OCI-M1 (cell line): Measurements from ENCODE around the gene OMP.

Experiments
- DNase-seq: peaks from one replicate; lab custom pipeline; 2025; lab: John Stamatoyannopoulos, UW

OMP gene

DNA sequence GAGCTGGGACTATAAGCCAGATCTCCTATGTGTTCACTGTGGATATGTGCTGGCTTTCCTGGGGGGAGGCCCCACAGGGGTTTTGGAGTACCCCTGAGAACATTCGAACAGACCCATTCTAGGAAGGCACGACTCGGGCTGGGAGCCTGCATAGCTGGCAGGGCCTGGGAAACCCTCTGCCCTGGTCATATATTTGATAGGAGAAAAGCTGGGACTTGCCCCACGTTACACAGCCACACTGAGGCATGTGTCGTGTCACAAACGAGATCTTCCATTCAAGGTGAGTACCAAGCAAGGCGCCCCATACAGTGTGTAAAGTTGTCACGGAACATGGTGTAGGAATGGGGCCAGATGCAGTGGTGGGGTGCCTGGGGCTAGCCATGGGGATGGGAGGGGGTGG is 36.6 kb downstream of the OMP start:
- DNase-seq: no peak

GRCh38 chr11:77140231-77140851 is 37.7 kb downstream of the OMP start:
- peak; percentile 61 for DNase-seq

DNA sequence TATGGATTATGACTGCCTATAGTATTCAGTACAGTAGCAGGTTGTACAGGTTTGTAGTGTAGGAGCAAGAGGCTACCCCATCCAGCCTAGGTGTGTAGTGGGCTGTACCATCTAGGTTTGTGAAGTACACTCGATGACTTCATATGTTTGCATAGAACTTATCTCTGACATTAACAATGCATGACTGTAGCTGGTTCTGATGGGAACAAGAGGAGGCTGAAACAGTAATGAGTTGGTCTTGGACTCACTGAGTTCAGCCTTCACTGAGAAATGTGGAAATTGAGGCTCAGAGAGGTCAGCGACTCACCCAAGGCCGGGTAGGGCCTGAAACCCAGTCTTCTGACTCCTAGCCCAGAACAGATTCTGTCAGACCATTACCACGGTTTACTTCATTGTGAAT is 38.4 kb downstream of the OMP start:
- no peak for DNase-seq

DNA sequence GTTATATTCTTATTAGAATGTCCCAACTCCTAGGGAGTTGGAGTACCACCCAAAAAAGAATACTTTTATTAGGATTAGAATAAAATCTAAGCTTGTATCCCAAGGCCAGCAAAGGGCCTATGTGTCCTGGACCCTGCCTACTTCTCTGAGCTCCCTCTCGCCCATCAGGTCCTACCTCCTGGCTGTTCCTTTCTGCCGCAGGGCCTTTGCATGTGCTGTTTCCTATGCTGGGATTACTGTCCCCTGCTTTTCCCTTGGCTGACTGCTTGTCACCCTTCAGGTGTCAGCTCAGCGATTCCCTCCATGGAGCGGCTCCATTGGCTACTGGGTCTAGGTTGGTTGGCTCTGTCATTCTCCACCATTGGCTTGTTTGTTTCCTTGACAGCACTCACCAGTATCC is 38.8 kb downstream of the OMP start:
- DNase-seq: no peak

DNA sequence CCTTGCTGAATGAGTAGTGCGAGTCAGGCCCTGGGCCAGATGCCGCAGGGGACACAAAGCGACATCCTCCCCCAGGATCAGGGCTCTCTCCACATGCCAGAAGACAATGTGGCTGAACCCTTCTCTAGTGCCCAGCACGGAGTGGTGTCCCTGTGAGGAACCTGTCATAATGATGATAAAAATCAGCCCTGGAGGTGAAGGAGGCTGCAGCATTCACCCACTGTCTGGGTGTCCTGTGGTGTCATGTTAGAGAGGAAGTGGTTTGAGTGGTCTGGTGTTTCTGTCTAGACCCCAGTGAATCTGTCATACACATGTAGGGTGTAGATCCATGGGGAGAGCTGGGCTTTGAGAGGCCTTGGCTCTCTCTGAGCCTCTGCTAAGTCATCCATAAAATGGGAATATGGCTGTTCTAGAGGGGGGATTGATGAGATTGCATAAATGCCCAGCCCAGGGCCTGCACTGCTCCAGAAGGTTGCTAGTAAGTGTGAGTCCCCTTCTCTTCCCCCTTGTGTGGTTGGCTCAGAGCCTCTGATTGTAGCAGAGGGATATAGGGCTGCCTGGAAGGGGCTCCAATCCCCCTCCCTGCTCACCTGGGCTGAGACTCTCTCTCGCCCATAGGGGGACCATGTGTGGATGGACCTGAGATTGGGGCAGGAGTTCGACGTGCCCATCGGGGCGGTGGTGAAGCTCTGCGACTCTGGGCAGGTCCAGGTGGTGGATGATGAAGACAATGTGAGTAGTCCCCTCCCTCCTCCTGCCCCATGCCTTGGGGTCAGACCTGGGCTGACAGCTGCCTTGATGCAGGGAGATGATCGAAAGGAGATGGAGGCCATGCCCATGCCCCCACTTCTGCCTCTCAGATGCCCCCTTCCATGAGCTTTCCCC is 39.7 kb downstream of the OMP start:
- peak; percentile 65 for DNase-seq

- DNase-seq: no peak
Observed at GRCh38 chr11:77143405-77144020, 40.9 kb downstream of the OMP start.

GRCh38 chr11:77144196-77144856 is 41.7 kb downstream of the OMP start:
- no peak for DNase-seq

GRCh38 chr11:77144857-77145428 is 42.3 kb downstream of the OMP start:
- DNase-seq: no peak

DNA sequence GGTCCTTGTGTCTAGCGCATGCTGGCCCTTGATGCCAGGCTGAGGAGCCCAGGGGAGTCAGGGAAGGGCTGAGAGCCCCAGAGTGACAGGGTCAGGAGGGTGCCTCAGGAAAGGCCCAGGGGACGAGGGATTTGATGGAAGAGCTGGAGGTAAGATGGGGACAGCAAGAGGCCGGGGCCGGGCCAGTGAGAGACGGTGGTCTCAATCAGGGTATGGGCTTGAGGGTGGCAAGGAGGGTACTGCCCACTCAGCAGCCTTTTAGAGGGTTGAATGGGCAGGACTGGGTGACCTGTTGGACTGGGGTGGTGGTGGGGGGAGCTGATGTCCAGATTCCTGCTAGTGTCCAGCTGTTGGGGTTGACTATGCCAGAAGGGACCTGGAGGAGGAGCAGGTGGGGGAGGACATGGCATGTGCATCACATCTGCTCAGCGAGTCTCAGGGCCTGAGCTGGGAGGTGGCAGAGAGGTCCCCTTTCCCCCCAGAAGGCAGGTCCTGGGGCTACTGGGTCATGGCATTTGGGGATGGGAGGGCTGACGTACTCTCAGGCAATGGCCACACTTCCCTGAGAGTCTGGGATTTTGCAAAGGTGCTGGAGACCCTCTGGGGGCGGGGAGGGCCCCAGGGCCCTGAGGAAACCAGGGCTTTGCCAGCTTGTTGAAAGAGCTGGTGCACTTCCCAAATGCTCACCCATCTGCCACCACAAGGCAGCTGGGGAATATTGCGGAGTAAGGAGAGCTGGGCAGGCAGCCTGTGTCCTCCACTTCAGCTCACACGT is 43.8 kb downstream of the OMP start:
- DNase-seq: no peak

GRCh38 chr11:77147036-77147315 is 44.3 kb downstream of the OMP start:
- DNase-seq: no peak

DNA sequence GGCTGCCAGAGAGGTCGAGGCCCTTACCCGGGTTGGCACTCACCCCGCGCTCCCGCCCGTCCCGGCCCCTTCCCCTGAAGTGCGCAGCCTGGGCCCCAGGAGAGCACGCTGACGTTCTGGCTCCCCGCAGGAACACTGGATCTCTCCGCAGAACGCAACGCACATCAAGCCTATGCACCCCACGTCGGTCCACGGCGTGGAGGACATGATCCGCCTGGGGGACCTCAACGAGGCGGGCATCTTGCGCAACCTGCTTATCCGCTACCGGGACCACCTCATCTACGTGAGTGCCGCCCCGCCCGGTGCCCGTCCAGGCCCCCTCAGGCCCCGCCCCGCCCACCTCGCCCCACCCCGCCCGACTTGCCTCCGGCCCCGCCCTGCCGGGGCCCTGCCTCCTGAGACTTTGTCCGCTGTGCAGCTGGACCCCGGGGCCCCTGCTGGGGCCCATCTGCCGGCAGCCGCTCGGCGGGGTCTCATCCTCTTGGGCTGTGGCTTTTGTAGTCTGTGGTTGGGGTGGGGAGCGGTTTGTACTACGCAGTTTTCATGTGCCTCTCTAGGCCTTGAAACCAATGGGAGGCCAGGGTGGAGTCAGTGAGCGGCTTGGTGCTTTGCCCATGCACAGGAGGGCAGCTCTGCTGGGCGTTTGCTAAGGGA is 45.2 kb downstream of the OMP start:
- no peak for DNase-seq

DNA sequence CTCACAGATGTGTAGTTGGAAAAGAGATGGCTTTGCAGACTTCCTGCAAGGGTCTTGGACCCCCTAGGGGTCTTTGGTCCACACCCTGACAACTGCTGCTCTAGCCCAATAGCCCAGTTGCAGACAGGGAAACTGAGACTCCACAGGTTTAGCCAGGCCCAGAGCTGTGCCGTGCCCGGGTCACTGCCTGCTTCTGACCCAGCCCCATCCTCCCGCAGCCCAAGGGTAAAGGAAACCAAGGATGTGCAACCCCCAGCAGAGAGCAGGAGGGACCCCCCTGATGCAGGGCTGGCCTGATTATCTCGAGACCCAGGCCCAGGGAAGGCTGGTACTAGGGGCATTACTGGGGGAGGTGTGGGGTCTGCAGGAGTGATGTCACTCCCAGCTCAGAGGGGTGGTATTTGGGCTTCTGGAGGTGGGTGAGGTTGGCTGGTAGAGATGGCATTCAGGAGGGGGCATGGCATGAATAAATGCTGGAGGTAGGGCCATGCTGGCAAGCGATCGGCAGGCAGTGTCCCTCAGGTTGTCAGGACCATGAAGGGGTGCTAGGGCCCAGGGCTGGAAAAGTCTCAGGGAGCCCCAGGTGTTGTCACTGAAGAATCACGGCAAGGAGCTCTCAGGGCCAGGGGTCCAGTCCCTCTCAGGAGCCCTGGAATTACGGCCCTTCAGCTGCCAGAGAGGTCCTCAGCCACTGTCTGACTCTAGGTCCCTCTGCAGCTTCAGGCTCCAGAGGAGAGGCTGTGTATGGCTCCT is 46.5 kb downstream of the OMP start:
- no peak for DNase-seq

DNA sequence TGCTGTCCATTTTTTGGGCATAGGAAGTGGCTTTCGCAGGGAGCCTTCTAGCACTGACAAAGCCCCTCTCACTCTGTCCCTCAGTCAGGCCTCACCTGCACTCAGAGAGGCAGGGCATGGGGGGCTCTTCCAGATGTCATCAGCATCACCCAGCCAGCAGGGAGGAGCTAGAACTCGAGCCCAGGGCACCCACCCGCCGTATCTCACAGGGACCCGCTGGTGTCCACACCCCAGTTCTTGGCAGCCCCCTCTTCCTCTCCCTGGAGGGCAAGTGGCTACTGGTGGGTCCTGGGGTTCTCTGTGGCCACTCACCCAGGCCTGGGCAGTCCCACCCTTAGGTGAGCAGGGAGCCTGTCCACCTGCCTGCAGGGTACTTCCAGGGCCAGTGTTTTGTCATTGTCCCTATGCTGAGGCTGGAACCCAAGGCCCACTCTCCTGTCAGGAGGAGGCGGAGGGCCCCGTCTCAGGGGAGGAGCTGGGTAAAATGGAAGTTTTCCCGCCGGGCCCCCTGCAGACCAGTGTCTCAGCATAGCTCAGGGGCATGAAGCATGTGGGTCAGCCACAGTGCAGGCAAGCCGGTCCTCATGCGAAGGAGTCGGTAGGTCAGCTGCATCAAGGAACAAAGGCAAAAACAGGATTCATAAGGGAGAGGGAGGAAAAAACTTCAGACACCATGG is 47.2 kb downstream of the OMP start:
- no peak for DNase-seq

DNA sequence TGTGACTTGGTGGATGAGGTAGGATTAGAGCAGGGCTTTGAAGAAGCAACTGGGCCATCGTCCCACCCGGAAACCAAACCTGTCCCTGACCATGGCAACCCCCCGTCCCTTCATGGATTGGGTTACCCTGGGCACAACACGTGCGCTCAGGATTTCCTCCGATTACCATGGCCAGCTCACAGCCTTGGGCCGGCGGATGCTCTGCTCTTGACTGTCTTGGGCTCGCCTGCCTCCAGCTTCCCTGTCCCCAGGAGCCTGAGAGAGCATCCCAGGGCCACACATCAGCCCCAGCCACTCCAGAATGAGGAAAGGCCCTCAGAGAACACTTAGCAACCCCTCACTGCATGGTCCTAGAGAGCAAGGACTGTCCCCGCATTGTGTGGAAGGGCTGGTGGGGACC is 48.2 kb downstream of the OMP start:
- DNase-seq: no peak

DNA sequence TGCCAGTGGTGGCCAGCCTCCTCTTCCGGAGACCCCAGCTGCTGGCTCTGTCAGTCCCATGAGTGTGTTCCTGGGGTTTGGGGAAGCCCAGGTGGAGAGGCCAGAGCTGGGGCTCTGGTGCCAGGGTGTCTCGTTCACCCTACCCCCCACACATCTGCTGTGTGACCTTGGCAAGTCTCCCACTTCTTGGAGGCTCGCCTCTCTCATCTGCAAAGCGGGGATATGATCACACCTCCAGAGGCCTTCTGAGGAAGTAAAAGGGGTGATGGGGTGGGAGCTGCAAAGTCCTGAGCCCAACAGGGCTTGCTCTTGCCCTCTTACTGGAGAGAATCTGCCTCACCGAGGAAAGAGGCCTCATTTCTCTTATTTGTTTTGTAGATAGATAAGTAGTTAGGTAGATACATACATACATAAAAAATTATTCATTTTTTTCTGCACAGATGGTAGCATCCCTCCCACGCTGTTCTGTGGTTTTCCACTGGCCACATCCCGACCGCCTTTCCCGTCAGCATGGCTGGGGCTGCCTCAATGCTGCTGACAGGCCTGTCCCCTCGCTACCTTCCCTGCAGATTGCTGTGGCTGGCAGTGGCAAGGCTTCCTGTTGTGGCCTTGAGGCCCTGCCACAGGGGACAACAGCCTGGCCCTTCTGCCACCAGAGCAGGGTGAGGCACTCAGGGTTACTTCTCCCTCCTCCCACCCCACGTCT is 49.3 kb downstream of the OMP start:
- peak; percentile 89 for DNase-seq

DNA sequence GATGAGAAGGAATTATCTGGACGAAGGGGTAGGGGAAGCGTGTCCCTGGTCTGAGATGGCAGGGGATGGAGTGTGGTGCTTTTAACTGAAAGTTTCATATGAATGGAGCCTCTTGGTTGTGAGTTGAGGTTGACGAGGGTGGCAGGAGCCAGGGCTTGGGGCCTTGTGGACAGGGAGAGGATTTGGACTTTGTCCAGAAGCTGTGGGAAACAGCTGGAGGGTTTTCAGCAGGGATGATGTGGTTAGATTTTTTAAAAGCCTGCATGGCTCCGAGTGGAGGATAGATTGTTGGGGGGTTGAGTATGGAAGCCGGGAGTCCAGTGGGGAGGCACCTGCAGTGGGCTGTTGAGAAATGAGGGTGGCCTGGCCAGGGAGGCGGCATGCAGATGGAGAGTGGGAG is 50.2 kb downstream of the OMP start:
- no peak for DNase-seq
